Measurements from ENCODE around the gene MRGPRF.

Gene MRGPRF

GRCh38 chr11:69018924-69019323, 5.9 kb upstream of the MRGPRF start:
- no peak for DNase-seq

GRCh38 chr11:69017951-69018350, 4.9 kb upstream of the MRGPRF start:
- no peak for DNase-seq

DNA sequence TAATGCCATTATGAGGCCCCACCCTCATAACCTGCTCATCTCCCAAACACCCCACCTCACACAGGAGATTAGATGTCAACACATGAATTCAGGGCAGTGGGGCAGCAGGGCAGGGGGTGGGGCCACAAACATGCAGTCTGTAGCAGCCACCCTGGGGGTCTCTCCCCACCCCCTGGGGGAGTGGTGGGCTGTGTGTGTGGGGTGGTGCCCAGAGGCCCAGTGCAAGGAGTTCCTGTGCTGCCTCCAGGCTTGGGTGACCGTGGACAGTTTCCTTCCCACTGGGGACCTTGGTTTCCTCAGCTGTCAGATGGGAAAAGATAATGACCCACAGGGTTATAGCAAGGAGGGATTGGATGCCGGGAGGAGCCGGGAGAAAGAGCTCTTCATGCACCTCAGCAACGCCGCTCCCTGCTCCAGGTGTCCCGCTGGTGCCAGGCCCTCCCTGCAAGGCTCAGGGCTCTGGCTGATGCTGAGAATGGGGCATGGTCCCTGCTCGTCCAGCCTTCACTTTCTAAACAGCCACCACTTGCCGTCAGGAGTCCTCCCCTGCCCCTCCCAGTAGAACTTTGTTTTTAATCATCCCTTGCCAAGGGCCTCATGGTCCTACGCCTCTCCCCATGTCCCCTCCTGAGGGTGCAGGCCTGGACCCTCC, 2.0 kb upstream of the MRGPRF start:
- no peak for DNase-seq

- DNase-seq = no peak
Observed at GRCh38 chr11:69014084-69014851, 1.2 kb upstream of the MRGPRF start.

DNA sequence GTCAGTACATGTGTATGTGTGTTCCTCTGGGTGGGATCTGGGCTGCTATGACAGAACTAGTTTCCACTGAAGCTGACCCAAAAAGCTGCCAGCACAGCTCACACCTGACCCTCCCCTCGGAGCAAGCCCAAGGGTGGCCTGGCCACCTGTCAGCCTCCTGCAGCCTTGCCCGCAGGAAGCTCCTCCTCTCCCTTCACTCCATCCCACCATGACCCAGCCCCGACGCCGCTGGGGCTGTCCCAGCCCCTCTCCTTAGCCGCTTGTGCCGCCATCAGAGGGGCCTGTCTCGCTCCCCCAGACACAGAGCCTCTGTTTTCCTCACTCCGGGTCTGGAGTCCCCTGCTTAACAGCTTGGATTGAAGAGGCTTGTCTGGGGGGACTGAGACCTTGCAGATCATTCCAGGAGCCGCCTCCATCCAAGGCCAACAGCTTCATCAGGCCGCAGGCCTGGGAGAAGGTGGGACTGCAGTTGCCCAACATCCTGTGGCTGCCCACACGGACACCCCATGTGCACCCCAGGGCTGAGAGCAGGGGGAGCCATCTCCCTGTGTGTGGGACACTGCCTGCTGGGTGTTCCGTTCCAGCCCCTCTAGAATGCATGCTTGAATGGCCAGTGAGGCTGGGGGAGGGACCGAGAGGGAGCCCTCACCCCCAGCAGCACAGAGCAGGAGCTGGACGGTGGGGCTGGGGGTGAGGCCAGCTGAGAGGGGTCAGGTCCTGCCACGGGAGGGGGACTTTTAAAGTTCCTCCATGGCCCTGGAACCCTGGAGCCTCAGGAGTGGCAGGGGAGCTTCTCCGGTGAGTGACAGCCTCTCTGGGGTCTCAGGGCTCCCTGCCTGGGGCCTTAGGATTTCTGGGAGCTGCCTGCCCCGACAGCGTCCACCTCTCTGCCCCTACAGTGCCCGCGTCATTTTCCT, 696 bp downstream of the MRGPRF start:
- DNase-seq = no peak

GRCh38 chr11:69011624-69012091, 1.4 kb downstream of the MRGPRF start:
- DNase-seq = no peak

- DNase-seq = peak; percentile 41
Observed at GRCh38 chr11:69010964-69011623, 2.0 kb downstream of the MRGPRF start.

DNA sequence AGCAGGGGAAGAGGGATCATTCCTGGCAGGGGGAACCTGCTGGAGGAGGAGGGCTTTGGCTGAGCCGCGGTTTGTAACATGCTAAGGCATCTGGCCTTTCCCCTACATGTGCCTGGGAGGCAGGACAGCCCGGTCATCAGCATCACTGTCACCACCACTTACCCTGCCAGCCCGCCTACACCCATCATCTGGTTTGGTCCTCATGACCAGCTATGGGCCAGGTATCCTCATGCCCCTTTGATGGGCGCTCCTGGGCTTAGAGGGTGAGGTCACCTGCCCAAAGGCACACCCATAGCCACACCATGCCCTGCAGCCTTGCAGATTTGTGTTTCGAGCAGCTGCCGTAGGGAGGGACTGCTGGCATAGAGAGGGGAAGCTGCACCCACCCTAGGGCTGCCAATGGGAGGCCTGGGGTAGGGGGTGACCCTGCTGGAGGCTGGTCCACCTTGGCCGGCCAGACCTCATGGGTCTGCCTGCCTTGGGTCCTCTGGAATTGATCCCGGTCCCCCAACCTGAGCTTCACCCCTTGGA, 2.6 kb downstream of the MRGPRF start:
- no peak for DNase-seq

GRCh38 chr11:69009441-69010211, 3.4 kb downstream of the MRGPRF start:
- DNase-seq = no peak

- DNase-seq = no peak
Observed at GRCh38 chr11:69008737-69009440, 4.2 kb downstream of the MRGPRF start.

DNA sequence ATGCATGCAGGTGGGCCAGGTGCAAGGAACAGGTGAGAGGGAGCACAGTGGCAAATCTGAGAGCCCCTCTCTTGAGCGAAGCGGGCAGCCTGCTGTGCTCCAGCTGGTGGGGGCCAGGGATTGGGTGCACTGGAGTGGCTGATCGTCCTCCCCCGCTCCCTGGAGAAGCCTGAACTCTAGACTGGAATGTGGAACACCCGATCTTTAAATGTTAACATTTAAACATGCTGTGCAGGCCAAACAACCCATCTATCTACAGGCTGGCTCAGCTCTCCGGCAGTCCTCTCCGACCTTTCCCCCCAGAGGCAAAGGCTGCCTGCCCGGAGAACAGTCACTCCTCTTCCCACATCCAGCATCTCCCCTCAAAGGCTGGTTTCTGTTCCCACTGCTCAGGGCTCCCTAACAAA, 5.1 kb downstream of the MRGPRF start:
- no peak for DNase-seq

DNA sequence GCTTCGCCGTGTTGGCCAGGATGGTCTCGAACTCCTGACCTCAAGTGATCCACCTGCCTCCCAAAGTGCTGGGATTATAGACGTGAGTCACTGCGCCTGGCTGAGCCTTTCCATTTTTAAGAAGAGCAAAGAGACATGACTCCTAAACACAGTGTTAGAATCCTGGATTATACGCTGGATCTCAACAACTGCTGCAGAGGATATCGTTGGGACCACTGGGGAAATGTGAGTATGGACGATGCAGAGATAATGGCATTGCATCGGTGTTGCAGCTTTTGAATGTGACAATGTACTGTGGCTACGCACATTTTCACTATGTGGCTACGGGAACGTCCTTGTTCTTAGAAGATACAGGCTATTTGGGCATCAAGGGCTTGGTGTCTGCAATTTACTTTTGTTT, 6.2 kb downstream of the MRGPRF start:
- DNase-seq = no peak

DNA sequence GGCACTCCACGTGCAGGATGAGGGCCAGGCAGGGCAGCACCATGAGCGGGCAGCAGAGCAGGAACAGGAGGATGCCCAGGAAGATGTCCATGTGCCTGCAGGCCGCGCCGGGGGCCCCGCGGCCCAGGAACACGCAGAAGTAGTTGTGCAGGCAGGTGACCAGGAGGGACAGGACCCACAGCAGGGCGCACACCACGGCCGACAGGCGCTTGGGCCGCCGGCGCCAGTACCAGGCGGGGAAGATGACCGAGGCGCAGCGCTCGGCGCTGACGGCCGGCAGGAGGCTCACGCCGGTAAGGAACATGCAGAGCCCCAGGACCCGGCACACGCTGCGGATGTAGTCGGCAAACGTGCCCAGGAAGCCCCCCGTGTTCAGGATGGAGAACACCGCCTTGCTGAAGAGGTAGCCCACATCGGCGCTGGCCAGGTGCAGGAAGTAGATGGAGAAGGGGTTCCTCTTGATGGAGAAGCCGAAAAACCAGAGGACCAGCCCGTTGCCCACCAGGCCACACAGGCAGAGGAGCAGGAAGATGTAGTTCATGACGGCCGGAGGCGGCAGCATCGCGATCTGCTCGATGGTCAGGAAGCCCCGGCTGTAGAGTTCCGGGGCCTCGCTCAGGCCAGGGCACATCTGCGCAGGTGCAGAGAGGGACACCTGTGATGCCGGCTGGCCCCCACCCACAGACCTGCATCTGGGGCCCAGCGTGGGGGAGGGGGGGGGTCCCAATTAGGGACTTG, 7.2 kb downstream of the MRGPRF start:
- DNase-seq = no peak

DNA sequence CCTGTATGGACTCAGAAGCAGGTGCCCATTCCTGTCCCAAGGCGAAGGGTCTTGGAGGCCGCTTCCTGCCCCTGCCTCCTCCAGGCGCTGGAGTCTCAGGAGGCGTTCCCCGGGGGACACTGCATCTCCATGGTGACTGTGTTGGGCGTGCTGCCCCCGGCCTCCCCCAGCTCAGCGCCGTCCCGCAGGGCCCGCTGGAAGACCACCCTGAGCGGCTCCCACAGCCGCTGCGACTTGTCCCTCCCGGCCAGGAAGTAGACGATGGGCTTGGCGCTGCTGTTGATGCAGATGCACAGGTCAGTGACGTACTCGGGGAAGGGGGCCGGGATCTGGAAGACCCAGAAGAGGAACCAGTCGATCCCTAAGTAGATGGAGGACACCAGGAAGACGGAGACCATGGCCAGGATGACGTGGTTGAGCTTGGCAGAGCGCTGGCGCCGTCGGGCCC, 7.8 kb downstream of the MRGPRF start:
- DNase-seq = no peak

DNA sequence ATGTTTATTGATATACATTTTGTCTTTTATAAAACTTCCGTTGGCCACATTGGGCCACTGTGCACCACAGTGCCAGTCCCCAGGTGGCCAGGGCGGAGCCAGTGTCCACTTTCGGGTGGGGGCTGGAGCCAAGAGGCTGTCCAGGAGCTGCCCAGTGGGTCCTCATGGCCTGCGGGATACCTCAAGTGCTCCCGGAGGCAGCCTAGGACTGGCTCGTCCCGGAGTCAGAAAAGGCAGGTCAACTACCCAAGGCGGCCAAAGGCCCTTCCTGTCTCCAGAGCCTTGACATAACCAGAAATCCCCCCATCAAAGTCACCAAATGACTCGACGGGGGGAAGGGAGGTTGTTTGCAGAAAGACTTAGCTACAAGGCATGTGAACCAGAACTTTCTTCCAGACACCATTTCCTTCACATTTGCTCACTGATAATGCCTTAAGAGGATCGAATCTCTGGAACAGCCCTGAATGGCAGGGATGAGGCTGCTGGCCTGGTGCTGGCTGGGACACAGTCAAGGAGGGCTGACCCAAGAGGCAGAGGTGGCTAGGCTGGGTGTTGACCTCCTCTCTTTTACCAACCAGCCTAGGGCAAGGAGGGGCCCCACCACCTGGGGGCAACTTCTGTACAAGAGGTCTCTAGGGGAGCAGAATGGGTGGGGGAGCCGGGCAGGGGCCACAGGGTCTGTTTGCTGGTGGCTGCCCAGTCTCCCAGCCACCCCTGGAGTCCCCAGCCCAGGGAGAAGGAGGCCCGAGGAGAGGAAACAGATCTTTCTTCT, 8.4 kb downstream of the MRGPRF start:
- no peak for DNase-seq

DNA sequence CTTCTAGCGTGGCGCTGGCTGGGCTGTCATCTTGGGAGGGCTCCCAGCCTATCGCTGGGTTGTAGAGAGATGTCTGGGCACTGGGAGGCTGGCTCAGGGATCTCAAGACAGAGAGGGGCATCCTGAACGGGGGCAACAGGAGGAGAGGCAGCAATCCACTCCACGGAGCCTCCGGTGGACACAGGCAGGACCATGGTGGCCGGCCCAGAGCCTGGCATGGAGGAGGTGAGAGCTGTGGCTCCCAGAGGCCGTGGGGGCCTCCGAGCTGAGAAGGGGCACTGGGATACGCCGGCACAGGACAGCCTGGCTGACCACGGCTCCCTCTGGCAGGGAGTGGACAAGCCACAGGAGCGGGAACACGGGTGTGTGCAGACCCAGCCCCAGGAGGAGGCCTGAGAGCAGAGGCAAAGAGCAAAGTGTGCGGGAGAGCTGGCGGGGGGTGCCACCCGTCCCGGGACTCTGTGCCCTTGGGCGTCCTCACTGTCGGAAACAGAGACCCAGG, 9.1 kb downstream of the MRGPRF start:
- no peak for DNase-seq

DNA sequence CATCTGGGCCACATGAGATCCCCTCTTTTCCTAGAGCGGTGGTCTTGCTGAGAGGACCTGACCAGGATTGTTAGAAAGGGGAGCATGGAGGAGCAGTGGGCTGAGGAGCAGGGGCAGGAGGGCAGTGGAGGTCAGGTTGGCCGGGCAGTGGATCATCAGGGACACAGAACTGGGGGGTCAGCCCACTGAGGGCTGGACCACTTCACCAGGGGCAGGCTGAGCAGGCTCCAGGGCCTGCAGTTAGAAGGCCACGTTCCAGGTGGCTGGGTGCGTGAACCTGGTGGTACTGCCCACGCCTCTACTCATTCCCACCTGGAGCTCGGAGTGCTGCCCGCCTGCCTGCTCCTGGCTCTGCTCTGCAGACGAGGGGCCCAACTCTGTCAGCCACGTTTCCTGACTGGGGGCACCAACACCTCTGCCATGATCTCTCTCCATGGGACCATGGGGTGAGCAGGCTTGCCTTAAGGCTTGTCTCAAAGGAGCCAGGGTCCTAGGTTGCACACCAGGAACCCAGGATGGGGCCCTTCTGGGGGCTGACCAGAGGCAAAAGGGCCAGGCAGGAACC, 9.7 kb downstream of the MRGPRF start:
- DNase-seq = no peak

DNA sequence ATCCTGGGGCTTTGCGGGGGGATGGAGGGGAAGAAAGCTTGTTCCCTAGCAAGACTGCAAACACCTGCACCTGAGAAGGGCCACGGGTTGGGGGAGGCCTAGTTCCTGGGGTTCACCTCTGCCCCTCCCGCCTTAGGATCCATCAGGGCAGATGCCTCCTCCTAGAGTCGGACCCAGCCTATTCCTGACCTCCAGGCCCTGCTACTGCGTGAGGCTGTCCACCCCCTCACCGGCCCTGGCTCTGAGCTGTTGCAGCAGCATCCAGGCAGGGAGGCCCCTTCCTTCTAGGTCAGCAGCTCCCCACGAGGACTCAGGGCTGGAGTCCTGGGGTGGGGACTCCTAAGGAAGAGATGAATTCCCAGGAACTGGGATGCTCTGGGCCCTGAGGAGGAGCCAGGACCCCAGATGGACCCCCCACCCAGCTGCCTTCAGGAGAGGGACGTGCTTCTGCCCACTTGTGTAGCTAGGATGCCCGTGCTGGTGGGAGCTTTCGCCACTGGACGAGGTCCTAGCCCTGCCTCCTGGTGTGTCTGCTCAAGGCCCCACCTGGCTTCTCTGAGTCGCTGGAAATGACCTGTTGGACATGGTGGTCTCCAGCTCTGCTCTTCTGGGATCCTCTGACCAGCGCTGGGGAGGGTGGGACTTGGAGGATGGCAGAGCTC, 10.3 kb downstream of the MRGPRF start:
- no peak for DNase-seq
